NCI-H82 treated with DMSO at 0.1 percent for 48 hours (cell line): Measurements from ENCODE around the gene CKB.
A peak's percentile ranks its signal among the peaks of the same experiment; 100 is the strongest.
"Not testable (repeated sequence)": the region's sequence is repeated elsewhere in the genome, so short reads cannot be mapped to it uniquely, and the experiment has no call there.

Experiments
- DNase-seq: peaks from one replicate; lab custom pipeline; 2025; ENCODE audit not compliant: unreplicated experiment; lab: John Stamatoyannopoulos, UW

The CKB gene

DNA sequence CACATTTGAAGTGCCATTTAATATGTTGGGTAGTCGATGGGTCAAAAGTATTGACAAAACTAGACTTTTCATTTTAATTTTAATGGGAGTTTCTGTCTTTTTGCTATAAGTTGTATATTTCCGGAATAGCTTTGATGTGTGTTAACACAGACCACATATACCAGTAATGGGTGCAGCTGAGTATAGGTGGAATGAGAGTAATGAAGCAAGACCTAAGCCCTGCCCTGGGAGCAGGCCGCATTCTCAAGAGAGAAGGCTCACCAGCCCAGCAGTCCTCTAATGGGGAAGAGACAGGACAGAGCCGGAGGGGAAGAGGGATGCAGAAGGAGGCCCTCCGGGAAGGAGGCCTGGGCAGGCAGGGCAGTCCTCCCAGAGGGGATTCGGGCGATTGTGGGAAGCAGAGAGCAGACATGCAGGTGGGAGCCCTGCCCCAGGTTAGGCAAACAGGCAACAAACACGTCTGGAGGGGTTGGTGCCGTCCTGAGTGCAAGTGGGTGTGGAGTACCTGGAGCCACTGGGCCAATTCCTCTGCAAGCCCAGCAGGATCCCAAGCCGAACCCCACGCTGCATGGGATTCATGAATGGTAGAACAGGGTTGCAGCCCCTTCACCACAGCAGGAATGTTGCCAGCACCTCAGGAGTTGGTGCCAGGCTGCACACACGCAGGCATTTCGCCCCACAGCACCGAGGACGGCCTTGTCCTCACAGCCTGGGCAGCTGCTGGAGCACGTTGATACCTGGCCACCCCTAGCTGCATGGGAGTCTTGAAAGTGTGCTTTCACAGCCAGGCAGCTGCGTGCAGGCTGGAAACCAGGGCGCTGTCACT is 7.8 kb downstream of the CKB start:
- DNase-seq, result no peak

DNA sequence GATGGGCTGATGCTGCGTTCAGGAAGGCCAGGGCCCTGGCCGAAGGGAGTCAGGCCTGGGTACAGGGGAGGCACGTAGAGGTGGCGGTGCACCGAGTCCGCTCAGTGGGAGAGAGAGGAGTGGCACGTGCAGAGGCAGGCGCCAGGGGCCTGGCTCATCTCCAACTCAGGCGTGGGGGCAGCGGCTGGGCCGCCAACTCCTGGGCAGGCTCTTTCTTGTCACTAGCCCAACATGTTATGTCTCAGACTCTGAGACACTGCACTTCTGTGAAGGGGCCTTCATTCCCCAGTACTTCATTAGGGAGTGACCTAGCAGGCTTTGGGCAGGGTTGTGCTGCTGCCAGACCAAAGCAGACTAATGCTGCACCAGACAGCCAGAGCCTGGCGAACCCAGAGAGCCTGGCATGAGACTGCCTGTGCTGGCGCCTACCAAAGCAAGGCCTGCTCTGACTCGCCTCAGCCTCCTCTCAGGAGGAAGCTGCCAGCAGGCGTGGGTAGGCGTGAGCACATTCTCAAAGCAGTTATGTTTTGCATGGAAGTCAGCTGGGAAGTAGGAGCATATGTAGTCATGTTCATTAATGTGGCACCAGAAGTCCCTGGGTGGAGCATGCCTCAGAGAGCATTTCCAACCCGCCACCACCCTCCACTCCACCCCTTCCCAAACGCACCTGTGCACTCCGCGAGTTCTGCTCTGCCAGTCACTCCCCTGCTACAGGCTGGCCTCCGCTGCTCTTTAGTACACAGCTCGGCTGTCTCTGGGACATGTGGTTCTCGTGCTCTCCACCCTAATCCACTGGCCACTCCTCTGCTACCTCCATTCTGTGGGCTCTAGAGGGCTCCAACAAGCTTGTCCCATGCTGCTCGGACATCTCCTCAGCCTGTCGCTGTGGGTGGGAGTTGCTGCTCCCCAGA is 9.7 kb downstream of the CKB start:
- DNase-seq, result no peak

DNA sequence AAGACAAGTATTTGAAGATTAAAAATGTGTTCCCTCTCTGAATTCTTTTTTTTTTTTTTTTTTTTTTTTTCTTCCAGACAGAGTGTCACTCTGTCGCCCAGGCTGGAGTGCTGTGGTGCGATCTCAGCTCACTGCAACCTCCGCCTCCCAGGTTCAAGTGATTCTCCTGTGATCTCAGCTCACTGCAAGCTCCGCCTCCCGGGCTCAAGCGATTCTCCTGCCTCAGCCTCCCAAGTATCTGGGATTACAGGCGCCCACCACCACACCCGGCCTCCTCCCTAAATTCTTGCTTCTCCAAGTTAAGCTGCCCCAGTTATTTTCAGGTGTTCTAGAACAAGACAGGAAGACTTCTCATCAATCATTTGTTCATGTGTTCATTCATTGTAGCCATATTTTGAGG is 10.4 kb downstream of the CKB start:
- not testable (repeated sequence) for DNase-seq

DNA sequence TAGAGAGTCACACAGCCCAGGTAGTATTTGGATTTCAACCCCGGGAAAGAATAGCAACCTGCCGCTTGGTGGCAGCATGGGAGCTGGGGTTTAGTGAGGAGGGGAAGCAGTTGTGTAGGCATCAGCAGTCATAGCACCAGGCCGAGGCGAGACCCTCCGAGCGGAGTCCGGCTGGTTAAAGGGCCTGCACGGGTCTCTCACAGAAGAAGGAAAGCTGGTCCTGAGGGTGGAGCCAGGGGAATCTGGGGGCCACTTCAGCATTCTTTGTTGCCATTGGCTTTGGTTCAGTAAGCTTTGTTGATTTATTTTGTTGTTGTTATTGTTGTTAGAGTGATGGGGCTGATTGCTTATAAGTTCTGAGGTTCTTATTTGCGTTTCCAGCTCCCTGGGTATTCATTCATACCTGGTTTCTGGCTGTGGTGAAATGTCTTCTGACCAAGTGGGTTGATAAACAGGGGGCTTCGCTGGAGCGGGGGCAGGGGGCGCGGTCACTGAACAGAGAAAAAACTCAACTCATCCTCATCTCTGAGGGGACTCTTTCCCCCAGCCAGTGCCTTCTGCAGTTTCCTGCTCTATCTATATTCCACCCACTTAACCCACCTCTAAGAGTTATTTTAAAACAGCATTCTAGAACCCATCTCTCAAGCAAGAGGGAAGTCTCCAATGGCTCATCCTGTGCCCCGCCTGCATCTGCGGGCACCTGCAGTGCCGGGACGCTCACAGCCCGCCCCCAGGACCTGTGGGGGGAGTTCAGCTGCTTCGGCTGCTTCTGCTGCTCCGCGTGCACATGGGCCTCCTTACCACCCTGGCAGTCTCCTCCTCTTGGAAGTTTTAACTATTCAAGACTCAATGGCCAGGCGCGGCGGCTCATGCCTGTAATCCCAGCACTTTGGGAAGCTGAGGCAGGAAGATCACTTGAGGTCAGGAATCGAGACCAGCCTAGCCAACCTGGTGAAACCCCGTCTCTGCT is 11.6 kb downstream of the CKB start:
- no peak for DNase-seq

DNA sequence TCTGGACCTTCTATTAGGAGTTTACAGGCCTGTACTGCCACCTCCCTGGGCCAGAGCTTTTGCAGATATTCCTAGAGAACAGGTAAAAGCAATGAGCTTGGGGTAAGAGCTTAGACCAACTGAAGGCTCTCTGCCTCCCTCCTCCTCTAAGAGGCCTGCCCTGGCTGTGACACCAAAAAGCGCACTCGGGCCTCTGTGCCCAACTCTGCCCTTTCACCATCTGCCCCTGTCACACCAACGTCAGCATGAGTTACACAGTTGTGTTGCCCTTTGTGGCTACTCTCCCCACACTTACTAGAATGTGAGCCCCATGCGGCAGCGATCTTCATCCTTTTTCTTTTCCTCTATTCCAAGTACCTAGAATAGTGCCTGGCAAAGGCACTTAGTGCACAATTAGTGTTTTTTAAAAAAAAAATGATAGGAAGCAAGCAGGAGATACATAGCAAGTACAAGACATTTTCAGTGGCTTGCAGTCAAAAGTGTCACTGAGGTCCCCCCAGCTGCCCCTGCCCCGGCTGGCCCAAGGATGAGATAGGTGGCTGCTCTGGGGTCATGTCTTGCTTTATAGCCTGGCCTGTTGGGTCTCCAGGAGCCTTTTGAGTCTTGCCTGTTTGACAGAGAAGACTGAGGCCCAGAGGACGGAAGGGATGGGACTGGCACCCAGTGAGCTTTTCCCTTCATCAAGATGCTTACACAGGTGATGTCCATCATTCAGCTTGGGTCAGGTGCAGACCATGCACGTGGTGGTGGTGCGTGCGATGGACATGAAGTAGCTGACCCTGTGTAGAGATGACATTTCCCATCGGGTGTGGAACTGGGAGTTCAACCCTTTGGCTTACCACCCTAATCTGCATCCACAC is 12.5 kb downstream of the CKB start:
- DNase-seq, result no peak

DNA sequence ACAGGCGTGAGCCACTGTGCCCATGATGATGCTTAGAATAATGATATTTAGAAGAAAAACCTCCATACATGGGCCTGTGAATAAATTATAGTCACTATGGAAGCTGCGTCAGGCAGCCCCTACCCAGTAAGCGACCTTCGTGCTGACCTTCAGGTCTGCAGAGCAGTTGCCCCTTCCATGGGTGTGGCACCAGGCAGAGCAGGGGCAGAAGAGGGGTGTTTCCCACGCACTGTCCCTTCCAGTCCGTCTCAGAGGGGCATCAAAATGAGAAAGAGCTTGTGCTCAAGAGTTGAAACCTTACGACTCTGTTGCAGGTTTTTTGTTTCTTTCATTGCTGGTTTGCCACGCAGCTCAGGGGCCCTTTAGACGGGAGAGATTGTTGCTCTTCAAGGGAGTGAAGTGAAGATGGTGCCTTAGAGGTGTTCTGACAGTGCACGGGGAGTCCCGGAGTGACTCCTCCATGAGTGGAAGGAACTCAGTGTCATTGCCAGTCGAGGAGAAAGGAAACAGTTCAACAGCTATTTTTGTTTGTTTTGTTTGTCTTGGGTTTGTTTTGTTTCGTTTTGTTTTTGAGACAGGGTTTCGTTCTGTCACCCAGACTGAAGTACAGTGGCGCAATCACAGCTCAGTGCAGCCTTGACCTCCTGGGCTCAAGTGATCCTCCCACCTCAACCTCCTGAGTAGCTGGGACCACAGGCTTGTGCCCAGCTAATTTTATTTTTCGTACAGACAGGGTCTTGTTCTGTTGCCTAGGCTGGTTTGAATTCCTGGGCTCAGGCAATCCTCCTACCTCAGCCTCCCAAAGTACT is 13.9 kb downstream of the CKB start:
- no peak for DNase-seq

DNA sequence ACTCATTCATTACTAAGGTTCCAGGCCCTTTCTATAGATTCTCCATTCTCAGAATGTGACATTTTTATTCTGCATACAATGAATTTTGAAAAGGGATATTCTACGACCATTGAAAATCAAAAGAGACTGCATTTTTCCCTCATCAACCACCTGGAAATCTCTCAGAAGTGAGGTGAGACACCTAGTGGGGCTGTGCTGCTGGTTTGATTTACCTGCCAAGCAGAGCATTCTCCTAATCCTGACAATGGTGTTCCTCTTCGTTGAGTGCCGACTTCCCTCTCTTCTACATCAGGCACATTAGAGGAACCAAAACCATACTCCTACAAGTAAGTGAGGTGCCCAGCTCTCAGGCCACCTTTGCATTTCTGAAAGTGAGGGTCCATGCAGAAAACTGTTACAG is 14.9 kb downstream of the CKB start:
- DNase-seq, result no peak

DNA sequence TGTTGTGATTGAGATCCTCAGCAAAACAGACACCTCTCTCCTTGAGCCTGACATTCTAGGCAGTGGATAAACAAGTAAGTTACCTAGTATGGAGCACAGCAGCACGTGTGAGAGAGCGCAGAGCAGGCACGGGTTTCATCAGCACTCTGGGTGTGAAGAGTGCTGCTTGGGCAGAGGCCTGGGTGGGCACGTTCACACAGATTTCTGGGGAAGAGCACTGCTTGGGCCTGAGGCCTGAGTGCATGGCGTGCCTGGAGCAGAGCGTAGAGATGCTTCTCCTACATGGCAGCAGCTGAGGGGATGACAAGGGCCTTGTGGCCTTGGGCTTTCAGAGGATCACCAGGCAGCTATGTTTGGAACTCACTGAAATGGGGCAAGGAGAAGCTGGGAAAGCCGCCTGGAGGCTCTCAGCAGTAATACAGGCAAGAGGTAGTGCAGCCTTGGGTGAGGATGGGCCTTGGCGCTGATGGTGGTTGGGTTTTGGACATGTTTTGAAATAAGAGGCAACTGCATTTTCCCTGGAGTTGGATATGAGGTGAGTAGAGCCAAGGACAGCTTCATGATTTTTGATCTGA is 17.6 kb downstream of the CKB start:
- DNase-seq, result no peak

DNA sequence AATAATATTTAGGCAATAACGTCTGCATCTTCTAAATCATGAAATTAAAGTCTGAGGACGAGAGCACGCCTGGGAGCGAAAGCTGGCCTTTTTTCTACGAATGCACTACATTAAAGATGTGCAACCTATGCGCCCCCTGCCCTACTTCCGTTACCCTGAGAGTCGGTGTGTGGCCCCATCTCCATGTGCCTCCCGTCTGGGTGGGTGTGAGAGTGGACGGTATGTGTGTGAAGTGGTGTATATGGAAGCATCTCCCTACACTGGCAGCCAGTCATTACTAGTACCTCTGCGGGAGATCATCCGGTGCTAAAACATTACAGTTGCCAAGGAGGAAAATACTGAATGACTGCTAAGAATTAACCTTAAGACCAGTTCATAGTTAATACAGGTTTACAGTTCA is 19.3 kb downstream of the CKB start:
- DNase-seq, result no peak

DNA sequence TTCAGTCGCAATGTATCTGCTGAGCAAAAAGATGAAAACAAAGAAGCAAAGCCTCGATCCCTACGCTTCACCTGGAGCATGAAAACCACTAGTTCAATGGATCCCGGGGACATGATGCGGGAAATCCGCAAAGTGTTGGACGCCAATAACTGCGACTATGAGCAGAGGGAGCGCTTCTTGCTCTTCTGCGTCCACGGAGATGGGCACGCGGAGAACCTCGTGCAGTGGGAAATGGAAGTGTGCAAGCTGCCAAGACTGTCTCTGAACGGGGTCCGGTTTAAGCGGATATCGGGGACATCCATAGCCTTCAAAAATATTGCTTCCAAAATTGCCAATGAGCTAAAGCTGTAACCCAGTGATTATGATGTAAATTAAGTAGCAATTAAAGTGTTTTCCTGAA is 19.8 kb downstream of the CKB start:
- no peak for DNase-seq

DNA sequence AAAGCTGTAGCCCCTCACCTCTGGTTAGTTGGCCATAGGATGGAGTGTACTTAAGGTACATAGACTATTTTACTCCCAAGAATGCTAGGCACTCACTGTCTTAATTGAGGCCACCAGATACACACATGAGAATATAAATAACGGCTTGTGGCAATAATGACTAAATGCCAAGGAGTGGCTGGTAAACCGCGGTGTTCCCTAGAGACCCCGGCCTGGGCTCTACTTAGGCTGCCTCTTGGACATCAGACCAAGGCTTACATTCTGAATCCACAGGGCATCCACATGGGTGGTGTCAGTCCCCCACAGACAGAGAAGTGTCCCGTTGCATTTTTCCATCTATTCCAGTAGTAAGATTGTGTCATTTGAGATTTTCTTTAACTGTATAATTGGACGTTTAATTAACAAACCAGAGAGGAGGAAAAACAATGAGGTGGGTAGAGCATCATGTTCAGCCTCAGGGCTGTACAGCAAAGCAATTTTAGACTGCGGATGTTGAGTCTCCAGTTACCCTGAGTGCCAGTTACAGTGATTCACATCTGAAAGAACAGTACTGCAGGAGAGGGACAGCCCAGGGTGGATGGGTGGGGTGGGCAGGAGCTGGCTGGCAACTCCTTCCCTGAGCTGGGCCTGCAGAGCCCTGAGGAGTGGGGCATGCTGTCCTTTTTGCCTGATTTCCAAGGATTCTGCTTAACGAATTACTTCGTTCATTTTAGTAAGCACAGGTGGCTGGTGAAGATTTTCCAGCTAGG is 20.5 kb downstream of the CKB start:
- no peak for DNase-seq

DNA sequence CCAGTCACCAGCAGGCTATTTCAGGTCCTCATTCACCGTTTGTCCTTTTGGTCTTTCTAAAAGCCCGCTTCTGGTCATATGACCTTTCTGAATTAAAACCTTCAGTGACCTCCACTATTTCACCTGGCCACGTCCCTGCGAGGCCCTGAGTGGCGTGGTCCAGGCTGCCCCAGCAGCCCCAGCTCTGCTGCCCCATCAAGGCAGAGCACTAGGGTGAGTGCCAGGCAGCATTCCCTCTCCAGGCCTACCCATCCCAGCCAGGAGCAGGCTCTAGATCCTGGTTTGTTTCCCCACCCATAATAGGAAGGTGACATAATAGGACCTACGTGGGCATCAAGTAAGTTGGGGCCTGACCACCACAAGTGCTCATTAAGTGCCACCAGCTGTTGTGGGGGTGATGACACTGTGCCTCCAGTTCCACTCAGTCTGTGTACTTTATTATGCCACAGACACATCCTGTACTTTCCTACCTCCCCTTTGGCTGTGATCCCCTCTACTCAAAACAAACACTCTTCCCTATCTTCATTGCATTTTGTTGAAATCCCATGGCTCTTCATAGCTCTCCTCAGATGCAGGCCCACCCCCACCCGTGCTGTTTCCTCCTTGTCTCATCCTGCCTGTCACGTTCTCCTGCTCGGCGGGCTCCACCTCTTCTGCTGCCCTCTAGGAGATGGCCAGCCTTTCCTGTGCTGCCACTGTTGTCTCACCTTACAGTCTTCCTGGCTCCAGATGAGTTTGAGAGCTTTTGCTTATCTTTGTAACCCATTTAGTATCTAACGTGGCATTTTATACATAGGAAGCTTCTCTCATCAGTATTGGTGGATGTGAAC is 21.4 kb downstream of the CKB start:
- DNase-seq, result no peak

DNA sequence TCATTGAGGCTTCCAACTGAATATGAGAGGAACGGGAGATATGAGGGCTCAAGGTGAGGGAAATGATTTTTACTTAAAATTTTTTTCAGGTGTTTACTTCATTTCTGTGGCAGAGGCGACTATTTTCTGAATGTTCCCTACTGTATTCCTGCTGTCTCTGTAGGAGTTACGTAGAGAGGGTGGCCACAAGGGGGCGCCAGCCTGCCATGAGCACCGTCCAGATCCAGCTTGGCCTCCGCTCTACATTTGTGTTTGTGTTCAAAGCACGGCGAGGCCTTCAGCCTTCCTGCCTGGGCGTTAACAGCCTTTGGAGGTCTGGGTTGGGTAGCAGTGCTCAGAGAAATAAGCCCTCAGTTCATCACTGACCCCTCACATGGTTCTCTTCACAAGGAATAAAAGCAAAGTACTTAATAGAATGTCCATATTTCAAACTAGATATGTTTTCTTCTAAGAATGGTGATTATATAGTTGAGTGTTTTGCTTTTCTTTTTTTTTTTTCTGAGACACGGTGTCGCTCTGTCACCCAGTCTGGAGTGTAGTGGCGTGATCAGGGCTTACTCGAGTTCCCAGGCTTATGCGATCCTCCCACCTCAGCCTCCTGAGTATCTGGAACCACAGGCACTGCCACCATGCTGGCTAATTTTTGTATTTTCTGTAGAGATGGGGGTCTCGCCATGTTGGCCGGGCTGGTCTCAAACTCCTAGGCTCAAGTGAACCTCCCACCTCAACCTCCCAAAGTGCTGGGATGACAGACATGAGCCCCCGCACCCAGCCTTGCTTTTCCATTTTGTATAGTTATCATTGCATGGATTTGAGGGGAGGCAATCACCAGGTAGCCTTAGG is 22.3 kb downstream of the CKB start:
- peak; percentile 31 for DNase-seq

DNA sequence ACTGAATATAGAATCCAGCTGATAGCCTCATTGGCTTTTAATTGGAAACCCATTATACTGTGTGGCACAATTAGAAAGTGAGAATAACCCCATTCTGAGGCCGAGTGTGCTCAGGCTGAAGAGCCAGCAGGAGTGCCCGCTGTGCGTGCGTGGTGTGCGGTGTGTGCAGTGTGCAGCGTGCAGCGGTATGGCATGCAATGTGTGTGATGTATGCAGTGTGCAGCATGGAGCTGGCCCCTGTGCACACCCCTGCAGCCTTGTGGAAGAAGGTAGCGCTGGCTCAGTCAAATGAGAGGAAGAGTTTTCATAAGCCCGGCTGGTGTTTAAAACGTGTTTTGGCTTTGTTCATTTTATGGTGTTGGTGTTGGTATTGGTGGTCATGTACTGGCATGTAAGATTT is 22.9 kb downstream of the CKB start:
- DNase-seq, result no peak

DNA sequence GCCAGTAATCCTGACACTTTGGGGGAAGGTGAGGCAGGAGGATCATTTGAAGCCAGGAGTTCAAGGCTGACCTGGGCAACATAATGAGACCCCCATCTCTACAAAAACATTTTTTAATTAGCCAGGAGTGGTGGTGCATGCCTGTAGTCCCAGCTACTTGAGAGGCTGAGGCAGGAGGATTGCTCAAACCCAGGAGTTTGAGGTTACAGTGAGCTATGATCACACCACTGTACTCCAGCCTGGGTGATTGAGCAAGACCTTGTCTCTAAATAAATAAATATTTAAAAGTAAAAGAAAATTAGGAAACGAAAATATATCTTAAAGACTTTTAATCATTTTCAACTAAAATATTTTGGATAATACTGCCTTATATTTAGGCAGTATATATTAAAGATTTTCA is 25.9 kb downstream of the CKB start:
- DNase-seq, result no peak

DNA sequence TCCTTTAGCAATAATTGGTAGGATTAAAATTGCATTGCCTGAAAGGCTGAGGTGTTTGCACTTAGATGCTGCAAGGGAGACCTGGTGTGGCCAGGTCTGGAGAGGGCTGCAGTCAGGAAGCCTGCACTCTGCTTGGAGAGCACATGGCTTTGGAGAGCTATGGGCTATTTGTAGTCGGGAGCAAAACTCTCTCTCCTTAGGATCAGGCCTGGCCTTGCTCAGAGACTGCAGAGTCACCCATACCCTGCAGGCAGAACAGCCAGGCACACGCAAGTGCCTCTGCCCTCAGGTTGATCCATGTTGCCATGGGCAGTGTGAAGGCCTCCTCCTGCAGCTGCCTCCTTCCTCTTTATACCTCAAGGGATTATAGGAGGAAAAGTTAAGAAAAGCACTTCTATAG is 26.8 kb downstream of the CKB start:
- DNase-seq, result no peak
